NCI-H1417 (cell line): ENCODE results near the gene TRPM2.

Experiments
- DNase-seq, 3 experiments: peaks; one replicate each; lab custom pipeline; 2025; lab: John Stamatoyannopoulos, UW

Gene TRPM2

GRCh38 chr21:44353191-44353970, at the start of gene TRPM2:
Gene TRPM2 (plus strand): TSS chr21:44353621. CDS start chr21:44353701, 80 bp downstream.
- no peak for DNase-seq

- DNase-seq: no peak
Measured at GRCh38 chr21:44304011-44304616, 49.3 kb upstream of the TRPM2 start.

- peak; percentile 30 to 57 (median 47) for DNase-seq
Measured at GRCh38 chr21:44304877-44305293, 48.5 kb upstream of the TRPM2 start.

- no peak for DNase-seq
Measured at GRCh38 chr21:44305691-44306090, 47.7 kb upstream of the TRPM2 start.

- no peak for DNase-seq
Measured at GRCh38 chr21:44306936-44307704, 46.3 kb upstream of the TRPM2 start.

- no peak for DNase-seq
Measured at GRCh38 chr21:44310628-44311507, 42.6 kb upstream of the TRPM2 start.

- DNase-seq: no peak
Measured at GRCh38 chr21:44312089-44312488, 41.3 kb upstream of the TRPM2 start.

- no peak for DNase-seq
Measured at GRCh38 chr21:44312716-44313115, 40.7 kb upstream of the TRPM2 start.

- no peak for DNase-seq
Measured at GRCh38 chr21:44313451-44313850, 40.0 kb upstream of the TRPM2 start.

GRCh38 chr21:44314128-44314527, 39.3 kb upstream of the TRPM2 start:
- DNase-seq: no peak

- no peak for DNase-seq
Measured at GRCh38 chr21:44314561-44314960, 38.9 kb upstream of the TRPM2 start.

GRCh38 chr21:44315691-44316203, 37.7 kb upstream of the TRPM2 start:
- no peak for DNase-seq

- no peak for DNase-seq
Measured at GRCh38 chr21:44316277-44316900, 37.0 kb upstream of the TRPM2 start.

GRCh38 chr21:44317241-44317782, 36.1 kb upstream of the TRPM2 start:
- no peak for DNase-seq

GRCh38 chr21:44317871-44318270, 35.5 kb upstream of the TRPM2 start:
- no peak for DNase-seq

- DNase-seq: no peak
Measured at GRCh38 chr21:44318489-44319285, 34.7 kb upstream of the TRPM2 start.

GRCh38 chr21:44319407-44320065, 33.9 kb upstream of the TRPM2 start:
- DNase-seq: no peak

GRCh38 chr21:44320847-44321246, 32.6 kb upstream of the TRPM2 start:
- DNase-seq: no peak

- DNase-seq: no peak
Measured at GRCh38 chr21:44321846-44322450, 31.5 kb upstream of the TRPM2 start.
